Activated effector memory CD4-positive, alpha-beta T cell treated with anti-CD3 and anti-CD28 coated beads, Interleukin-2, amount 50 U/mL, for 16 hours (primary cell): ENCODE data around the gene NINJ1.

Experiments used
- DNase-seq: peaks from one replicate; pipeline ENCODE4 v3.0.0-alpha.2; 2020

Gene NINJ1

DNA sequence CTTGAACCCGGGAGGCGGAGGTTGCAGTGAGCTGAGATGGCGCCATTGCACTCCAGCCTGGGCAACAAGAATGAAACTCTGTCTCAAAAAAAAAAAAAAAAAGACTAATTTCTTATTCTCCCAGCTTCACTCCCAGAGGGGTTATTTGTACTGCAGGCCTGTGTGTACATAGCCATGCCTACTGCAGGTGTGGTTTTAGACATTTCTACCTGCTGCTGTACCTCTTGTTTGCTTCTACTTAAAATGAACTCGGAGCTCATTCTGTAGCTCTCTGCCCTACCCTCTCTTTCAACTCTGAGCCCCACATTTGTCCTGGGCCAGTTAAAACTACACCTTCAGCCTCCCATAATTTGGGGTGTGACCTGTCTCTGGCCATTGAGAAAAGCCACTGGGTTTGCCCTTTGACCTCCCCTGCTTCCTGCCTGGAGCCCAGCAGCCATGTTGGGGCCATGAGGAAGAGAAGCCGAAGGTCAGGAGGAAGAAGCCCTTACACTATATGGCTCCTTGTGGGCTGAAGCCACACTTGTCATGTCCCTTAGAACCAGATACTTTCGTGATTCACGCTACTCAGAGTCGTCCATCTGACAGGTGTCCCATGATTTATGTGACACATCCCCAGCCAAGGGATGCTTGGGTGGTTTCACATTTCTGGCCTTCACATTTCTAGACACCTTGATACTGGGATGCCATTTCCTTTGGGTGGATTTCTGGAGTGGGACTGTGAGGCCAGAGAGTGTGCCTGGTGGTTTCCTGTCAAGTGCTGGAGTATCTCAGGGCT lies 47.4 kb downstream of the NINJ1 start:
- DNase-seq: peak; percentile 37

DNA sequence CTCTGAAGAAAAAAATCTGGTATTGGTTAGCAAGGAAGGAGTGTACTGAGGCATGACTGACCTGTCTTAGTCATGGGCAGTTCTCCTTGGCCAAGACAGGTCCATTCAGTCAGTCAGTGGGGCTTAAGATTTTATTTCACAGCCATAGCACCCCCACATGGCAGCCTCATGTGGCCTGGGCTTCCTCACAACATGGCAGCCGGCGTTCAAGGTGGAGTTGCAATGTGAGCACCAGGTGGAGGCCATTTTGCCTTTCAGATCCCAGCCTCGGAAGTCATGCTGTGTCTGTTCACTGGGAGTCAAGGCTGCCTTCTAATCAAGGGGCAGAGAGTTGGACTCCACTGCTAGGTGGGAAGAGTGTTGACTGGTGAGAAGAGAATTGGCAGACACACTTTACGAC lies 48.4 kb downstream of the NINJ1 start:
- DNase-seq: peak; percentile 60

DNA sequence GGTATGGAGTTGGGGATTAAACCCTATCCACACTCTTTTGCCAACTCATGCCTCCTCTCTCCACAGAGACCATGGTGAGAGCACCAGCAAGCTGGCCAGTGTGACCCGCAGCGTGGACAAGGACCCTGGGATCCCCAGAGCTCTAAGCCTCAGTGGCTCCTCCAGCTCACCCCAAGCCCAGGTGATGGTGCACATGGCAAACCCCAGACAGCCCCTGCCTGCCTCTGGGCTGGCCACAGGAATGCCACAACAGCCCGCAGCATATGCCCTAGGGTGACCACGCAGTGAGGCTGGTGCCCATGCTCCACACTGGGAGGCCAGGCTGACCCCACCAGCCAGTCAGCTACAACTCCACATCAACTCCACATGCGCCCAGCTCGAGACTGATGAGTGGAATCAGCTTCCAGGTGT lies 49.6 kb downstream of the NINJ1 start:
- peak; percentile 46 for DNase-seq

DNA sequence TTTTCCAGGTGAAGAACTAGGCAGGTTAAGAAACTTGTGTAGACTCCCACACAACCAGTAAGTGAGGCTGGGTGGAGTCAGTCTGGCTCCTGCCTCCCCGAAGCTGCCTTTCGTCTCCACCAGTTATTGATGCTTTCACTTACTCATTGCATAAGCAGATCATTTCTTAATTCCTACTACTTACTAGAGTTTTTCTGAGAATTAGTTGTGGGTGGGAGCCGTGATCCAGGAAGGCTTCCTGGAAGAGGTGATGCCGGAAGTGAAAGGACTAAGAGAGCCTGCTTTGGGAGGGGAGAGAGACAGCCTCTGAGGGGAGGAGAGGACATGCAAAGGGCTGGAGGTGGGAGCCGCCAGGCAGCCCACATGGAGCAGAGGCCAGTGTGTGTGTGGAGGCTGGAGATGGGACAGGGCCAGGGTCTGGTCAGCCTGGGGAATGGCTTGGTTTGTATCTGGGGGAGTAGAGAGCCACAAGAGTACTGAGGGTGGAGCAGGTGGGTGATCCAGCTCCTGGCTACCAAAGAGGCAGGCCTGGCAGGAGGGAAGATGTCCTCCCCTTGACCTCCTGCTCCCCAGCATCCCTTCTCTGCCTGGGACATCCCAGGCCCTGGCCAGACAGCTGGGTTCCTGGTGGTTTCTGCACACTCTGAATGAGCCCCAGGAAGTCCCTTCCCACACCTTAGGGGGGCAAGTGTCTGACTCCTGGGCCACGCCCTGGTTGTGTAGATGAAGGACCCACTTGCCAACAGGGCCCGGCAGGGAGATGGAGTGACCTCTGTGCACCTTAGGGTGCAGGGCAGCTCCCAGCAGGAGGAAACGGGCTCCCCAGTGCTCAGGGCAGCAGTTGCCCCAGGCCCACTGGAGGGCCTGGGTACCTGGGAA lies 50.2 kb downstream of the NINJ1 start:
- peak; percentile 71 for DNase-seq

DNA sequence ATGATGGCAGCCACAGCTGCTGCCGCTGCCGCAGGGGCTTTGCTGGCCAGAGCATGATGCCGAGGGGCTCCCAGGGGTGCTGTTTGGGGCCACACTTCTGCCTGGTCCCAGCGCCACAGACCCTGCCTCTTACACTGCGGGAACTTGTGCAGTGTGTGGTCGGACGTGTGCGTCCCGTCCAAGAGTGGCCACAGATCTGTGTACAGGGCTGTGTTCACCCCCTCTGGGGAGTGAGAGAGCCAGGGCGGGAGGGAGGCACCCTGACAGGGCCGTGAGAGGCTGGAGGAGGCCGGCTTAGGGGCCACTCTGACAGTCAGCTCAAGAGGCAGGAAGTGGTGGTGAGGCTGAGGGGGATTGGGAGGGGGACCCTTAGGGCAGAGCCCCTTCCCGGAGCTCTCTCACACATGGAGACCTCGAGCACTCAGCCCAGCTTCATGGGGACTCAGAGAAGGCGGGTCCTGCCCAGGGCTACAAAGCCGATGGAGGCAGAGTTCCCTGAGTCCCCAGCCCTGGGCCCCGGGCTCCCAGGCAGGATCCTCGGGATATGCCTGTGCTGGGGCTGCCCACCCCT lies 51.1 kb downstream of the NINJ1 start:
- peak; percentile 62 for DNase-seq

DNA sequence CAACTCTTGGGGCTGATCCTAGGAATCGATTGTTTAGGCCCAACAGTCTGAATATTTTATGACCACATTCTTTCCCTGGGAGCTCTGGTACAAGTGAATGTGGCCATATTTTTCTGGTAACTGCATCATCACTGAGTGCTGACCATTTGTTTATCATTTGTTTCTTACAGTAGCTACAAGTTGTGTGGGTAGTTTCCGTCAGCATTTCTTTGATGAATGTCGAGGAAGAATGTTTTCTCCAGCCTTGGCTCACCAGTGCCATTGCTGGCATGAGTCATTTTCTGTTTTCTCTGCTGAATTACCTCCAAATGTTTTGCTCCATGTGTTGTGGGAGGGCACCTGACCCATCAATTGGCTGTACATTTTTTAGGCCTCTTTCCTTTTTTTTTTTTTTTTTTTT lies 52.1 kb downstream of the NINJ1 start:
- peak; percentile 14 for DNase-seq

DNA sequence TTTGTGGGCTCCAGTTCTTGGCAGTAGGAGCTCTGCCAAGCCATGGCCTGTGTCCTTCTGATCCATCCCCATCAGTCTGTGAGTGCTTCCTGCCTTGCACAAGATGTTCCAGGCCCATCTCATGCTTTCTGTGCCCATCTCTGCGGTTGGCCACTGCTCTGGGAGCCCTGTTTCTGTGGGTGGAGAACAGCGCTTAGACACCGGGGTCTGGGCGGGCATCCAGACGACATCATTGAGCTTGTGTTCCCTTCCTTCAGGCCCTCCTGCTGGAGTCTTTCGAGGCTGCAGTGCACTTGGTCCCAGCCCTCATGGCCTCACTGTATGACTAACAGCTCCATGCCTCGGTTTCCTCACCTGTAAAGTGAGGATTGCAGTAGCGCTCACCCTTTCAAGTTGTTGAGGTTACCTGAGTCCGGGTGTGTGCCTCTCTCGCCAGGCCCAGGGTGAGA lies 52.9 kb downstream of the NINJ1 start:
- peak; percentile 53 for DNase-seq

DNA sequence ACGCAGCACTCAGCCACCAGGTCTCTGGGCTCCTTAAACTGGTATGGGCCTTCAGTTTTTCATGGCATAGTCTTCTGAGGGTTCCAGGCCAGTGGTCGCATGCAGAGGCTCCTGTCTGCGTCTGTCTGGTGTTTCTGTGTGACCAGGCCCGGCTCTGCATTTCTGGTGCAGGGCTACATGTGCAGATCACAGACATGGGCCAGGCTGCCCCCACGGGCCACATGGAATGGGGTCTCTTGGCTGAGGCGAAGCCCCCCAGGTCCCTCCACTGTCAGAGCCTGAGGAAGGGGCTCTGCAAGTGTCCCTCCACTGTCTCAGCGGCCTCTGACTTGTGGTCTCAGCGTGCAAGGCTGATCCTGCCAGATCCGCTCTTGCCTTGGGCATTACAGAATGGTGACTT lies 53.6 kb downstream of the NINJ1 start:
- DNase-seq: peak; percentile 22

DNA sequence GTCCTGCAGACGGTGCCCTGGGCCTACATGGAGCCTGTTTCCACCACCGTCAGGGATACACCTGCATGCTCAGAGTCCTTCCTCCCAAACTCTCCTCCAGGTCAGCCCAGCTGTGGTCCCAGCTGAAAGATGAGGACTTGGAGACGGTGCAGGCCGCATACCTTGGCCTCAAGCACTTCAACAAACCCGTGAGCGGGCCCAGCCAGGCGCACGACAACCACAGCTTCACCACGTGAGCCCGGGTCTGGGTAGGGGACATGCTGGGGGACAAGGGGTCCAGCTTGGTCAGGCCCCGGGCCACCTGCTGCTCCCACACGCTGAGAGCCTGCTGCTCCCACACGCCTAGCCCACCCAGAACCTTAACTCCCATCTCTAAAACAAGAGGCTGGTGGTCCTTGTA lies 54.7 kb downstream of the NINJ1 start:
- peak; percentile 50 for DNase-seq

DNA sequence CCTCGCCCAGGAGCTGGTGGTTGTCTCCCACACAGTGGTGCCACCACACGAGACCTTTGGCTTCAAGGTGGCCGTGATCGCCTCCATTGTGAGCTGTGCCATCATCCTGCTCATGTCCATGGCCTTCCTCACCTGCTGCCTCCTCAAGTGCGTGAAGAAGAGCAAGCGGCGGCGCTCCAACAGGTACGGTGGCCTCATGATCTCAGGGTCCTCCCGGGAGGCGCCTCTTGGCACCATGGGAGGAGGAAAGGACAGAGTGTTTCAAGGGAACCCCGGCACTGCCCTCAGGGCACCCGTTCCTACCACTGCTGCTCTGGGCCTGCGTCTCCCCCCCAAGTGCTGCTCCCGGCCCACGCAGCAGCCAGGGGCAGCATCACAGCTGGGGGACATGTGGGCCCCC lies 56.2 kb downstream of the NINJ1 start:
- peak; percentile 48 for DNase-seq

DNA sequence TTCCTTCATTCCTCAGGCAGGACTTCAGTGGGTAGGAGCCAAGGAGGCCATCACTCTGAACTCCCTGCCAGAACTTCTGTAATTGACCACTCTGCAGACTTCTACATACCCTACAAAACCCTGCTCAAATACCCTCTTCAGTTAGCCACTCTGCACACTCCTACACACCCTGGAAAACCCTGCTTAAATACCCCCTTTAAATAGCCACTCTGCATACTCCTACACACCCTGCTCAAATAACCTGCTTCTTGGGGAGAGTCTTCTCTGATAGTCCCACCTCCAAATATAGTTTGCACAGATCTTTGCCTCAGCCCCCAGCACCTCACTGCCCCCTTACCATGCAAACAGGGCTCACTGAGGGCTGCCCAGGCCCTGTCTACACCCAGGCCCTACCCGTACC lies 56.7 kb downstream of the NINJ1 start:
- DNase-seq: no peak

DNA sequence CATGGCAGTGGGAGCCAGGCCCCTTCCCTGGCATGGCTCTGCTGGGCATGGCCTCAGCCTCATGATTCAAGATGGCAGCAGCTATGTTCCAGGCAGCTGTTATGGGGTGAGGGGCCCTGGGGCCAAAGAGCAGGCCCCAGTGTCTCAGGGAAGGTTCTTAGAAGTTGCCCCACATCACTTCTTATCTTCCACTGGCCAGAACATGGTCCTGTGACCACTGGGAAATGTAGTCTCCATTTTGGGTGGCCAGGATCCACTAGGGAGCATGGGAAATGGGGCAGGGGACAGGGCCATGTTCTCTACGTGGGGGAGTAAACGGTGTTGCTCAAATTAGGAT lies 57.3 kb downstream of the NINJ1 start:
- no peak for DNase-seq

DNA sequence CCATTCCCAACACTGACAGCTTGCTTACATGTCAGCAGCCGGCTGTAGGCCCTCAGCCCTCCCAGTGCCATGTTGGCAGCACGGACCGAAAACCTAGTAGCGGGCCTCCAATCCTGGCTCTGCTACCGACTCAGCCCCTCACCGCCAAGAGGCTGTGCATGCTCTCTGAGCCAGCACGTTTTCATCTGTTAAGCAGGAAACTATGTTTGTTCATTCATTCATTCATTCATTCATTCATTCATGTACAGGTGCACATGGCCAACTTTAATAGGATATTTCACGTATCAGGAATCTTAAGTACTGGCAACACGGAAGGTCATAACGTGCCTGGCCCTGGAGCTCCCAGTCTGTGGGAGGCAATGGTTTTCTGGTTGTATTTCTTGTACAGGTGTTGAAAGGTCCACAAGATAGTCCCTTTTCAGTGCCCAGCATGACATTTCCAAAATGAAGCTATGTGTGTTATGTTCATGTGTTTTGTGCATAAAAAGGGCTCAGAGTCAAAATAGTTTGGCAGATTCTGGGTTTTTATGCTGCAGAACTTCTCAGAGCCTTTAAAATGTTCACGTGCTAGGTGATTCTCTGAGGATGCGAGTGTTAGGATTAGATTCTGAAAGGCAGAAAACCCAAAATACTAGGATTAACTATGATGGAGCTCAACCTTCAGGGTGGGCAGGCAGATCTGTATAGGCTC lies 57.8 kb downstream of the NINJ1 start:
- DNase-seq: no peak

DNA sequence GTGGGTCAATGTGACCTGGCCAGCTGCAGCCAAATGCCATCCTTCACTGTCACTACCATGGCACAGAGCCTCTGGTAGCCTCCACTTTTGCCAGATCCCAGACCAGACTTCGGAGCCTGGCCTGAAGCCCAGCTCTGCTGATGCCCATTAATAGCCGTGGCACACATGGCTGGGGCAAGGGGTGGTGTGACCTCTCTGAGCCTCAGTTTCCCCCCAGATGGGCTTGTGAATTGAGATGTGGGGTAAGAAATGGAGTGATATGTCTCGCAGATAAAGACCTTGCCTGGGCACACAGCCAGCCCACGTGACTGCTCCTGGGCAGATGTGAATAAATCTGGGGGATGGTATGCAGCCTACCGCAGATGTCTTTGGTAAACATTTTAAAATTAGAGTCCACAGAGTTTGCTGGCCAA lies 61.7 kb downstream of the NINJ1 start:
- no peak for DNase-seq
